Panc1 (cell line): ENCODE measurements around the gene MCTP1. TPM values are rescaled to one million over a fixed set of nuclear protein-coding genes. Genes with fewer than 3 reads are reported as not detected.

Experiments used
- ATAC-seq: fragments of 200-7000 bp; cut with Tn5 transposase; 2 replicates; pipeline ENCODE4 v1.9.1; 2020; ENCODE audit warnings: mild to moderate bottlenecking, moderate library complexity
- BruUV-seq: library from RNA; stranded (reverse); fragments of 400-500 nt; replicated peaks from 2 replicates; lab custom pipeline; 2021; lab: Mats Ljungman, UMichigan
- CTCF ChIA-PET: fragments of 300-600 bp; sonication (Branson Sonifier 250); formaldehyde crosslinking; loops from one replicate; lab custom pipeline; 2022; ENCODE audit warnings: antibody characterized with exemption; lab: Charles Lee
- POLR2A ChIA-PET: fragments of 300-600 bp; sonication (Branson Sonifier 250); formaldehyde crosslinking; loops from one replicate; lab custom pipeline; 2022; ENCODE audit warnings: antibody characterized with exemption; lab: Charles Lee
- DNase-seq: peaks from one replicate; pipeline ENCODE4 v3.0.0-alpha.2; 2010; ENCODE audit warnings: low read depth, low spot score
- H3K27ac ChIP-seq: 2 replicates; pipeline ENCODE4 v1.5.1; 2011; ENCODE audit warnings: mild to moderate bottlenecking, low read length, inconsistent platforms
- H3K27me3 ChIP-seq: fragments of 200-500 bp; sonication (Bioruptor generic); 2 replicates; pipeline ENCODE4 v1.6.0; 2014; ENCODE audit warnings: low read length, inconsistent platforms; ENCODE audit not compliant: control insufficient read depth, insufficient read depth
- H3K36me3 ChIP-seq: fragments of 200-500 bp; sonication (Bioruptor generic); 2 replicates; pipeline ENCODE4 v1.5.1; 2014; ENCODE audit warnings: inconsistent platforms, mild to moderate bottlenecking, low read length, moderate library complexity; ENCODE audit not compliant: control insufficient read depth, insufficient read depth
- H3K4me1 ChIP-seq: 2 replicates; pipeline ENCODE4 v1.5.1; 2011; ENCODE audit warnings: inconsistent platforms, mild to moderate bottlenecking, low read length, moderate library complexity; ENCODE audit not compliant: control insufficient read depth, insufficient read depth
- H3K4me3 ChIP-seq, 2 experiments: 2 replicates each; pipeline ENCODE4 v1.5.1; 2011 to 2012; ENCODE audit warnings: low read depth in 2 of 2, low read length in 2 of 2, mild to moderate bottlenecking in 2 of 2, inconsistent platforms in 1 of 2, moderate library complexity in 1 of 2
- H3K9me3 ChIP-seq: fragments of 200-500 bp; sonication (Bioruptor generic); 2 replicates; pipeline ENCODE4 v1.5.1; 2014; ENCODE audit warnings: low read depth, mild to moderate bottlenecking, inconsistent platforms, low read length, moderate library complexity; ENCODE audit not compliant: control insufficient read depth, insufficient read depth
- CTCF ChIP-seq: fragments of 450-650 bp; IDR thresholded peaks from 2 replicates; pipeline ENCODE4 v1.5.1; 2017; ENCODE audit warnings: mild to moderate bottlenecking
- POLR2AphosphoS5 ChIP-seq: IDR thresholded peaks from 2 replicates; pipeline ENCODE4 v1.6.1; 2012; ENCODE audit warnings: mild to moderate bottlenecking, low read depth, low read length, moderate library complexity
- REST ChIP-seq, 2 experiments: IDR thresholded peaks; 2 replicates each; pipeline ENCODE4 v1.6.1; 2011 to 2012; ENCODE audit warnings: low read depth in 2 of 2, control low read depth in 1 of 2, low read length in 1 of 2, mild to moderate bottlenecking in 1 of 2, moderate library complexity in 1 of 2; ENCODE audit not compliant: insufficient read depth in 1 of 2
- SIN3A ChIP-seq: IDR thresholded peaks from 2 replicates; pipeline ENCODE4 v1.6.1; 2012; ENCODE audit warnings: low read depth, mild to moderate bottlenecking, low read length, moderate library complexity, borderline replicate concordance; ENCODE audit not compliant: insufficient read depth
- TCF7L2 ChIP-seq: IDR thresholded peaks from 2 replicates; pipeline ENCODE4 v1.6.1; 2011; ENCODE audit warnings: mild to moderate bottlenecking, low read depth, low read length, inconsistent platforms
- in situ Hi-C: cut with HindIII; loops from 2 replicates; pipeline ENCODE4 v1.10.0; 2016; ENCODE audit warnings: low sequenced_read_pairs, low pct_unique_long_range_greater_than_20kb
- intact Hi-C: fragments of 100-400 bp; cut with micrococcal nuclease; formaldehyde crosslinking; loops from one replicate; pipeline ENCODE4 v1.10.0; 2022; ENCODE audit not compliant: unreplicated experiment
- total RNA-seq: library from RNA; stranded (reverse); gene quantifications from one replicate; pipeline ENCODE4 v1.2.1, GENCODE V29; 2021; ENCODE audit not compliant: unreplicated experiment

Gene MCTP1
- total RNA-seq, 1 experiment from 2014 or later: 39.8 TPM

- POLR2A ChIA-PET: no interaction called here
- ATAC-seq (no peak), DNase-seq (no peak)
- no TSS peak for BruUV-seq
- Histone ChIP-seq H3K9me3 (no peaks in the 10 kb centered on the region), H3K36me3 (no peaks in the 10 kb centered on the region; the same call in 1 of the 2 replicates), H3K27me3 (peaks cover 2% of the 10 kb centered on the region), H3K4me3 (no peak overlapping the region), H3K4me1 (no peaks in the 10 kb centered on the region), H3K27ac (no peak overlapping the region)
- intact Hi-C loops (no loop called here), in situ Hi-C loops (no loop called here)
- no peak for TF ChIP-seq SIN3A
- no peak for TF ChIP-seq TCF7L2
- no peak for TF ChIP-seq CTCF
- CTCF ChIA-PET: no interaction called here
Measured at GRCh38 chr5:95194856-95195255, 90.0 kb downstream of the MCTP1 start.

- CTCF ChIA-PET: no interaction called here
Measured at GRCh38 chr5:95191330-95191729, 93.6 kb downstream of the MCTP1 start.

More at GRCh38 chr5:95191330-95191729, 93.6 kb downstream of the MCTP1 start:
- Histone ChIP-seq H3K27ac (no peak overlapping the region), H3K9me3 (no peaks in the 10 kb centered on the region), H3K4me3 (no peak overlapping the region), H3K27me3 (peaks cover 4% of the 10 kb centered on the region), H3K36me3 (no peaks in the 10 kb centered on the region; the same call in 1 of the 2 replicates), H3K4me1 (no peaks in the 10 kb centered on the region)
- BruUV-seq: no TSS peak
- POLR2A ChIA-PET: no interaction called here
- DNase-seq (no peak), ATAC-seq (no peak)
- intact Hi-C loops: no loop called here
- in situ Hi-C loops: no loop called here
- TF ChIP-seq TCF7L2: no peak
- TF ChIP-seq REST (IDR thresholded peaks at IDR 0.05; ENCODE audit: insufficient read depth in 1 of 2, low read depth in 2 of 2, low read length in 1 of 2): no peak
- TF ChIP-seq CTCF: no peak
- TF ChIP-seq POLR2AphosphoS5: no peak
- TF ChIP-seq SIN3A: no peak
